Measurements from ENCODE around the gene ZNF444. TPM values are rescaled to one million over a fixed set of nuclear protein-coding genes. Genes with fewer than 3 reads are reported as not detected.

The ZNF444 gene
- total and polyA plus RNA-seq, 9 of the 15 experiments (the other 6 are each of a cell fraction or from before 2014, with no cell fraction given) = 0.39 to 40.0 (median 6.9) TPM

DNA sequence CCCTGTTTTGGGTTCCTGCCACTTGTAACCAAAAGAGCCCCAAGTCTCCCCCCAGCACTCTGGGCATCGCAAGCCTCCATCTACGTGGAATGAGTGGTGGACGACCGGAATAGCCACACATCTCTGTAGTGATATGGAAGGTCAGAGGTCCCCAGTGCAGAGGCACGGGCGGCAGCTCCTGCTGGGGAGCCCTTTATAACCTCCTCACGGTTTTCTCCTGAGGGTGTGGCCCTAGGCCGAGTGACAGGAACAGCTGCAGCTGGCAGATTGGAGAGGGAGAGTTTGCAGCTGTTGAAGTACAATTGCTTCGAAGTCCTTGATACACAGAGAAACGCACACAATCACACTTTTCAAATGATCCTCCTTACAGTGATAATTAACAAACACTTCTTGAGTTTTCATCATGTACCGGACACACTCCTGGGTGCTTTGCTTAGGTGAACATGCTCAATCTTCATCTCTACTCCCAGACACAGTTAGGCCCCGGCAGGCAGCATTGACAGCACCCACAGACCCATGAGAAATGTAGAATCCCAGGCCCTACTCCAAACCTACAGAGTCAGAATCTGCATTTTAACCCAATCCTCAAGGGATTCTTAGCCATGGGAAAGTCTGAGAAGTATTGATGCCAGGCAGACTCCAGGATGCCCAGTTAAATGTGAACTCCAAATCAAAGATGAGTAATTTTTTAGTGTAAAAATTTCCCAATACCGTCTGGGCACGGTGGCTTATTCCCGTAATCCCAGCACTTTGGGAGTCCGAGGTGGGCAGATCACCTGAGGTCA is 15.1 kb upstream of the ZNF444 start (continued):
- TF ChIP-seq SRSF1 (IDR thresholded peaks at IDR 0.05; ENCODE audit: low read depth, low read length) = no peak
- TF ChIP-seq MAFG (tag; conservative IDR thresholded peaks at IDR 0.05) = no peak
- TF ChIP-seq TRIM24 (IDR thresholded peaks at IDR 0.05) = peak; percentile 53 to 56; a peak in 2 of 4 replicates
- TF ChIP-seq STAT5B (CRISPR knock-in tag; IDR thresholded peaks at IDR 0.05) = no peak
- TF ChIP-seq, protein P1, sequence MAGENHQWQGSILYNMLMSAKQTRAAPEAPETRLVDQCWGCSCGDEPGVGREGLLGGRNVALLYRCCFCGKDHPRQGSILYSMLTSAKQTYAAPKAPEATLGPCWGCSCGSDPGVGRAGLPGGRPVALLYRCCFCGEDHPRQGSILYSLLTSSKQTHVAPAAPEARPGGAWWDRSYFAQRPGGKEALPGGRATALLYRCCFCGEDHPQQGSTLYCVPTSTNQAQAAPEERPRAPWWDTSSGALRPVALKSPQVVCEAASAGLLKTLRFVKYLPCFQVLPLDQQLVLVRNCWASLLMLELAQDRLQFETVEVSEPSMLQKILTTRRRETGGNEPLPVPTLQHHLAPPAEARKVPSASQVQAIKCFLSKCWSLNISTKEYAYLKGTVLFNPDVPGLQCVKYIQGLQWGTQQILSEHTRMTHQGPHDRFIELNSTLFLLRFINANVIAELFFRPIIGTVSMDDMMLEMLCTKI (IDR thresholded peaks at IDR 0.05; ENCODE audit: partially characterized antibody) = no peak
- no peak for TF ChIP-seq PHB2 (IDR thresholded peaks at IDR 0.05; ENCODE audit: low read depth)
- TF ChIP-seq ETV5 (CRISPR knock-in tag; IDR thresholded peaks at IDR 0.05; ENCODE audit: low read depth) = peak; percentile 55; the same call in 1 of the 2 replicates
- 0 out of 4 replicates have a peak, but pooled peaks of 1 of the 2 experiments have one; percentile 37 for TF ChIP-seq TBL1XR1 (IDR thresholded peaks at IDR 0.05; ENCODE audit: low read length in 2 of 2)
- TF ChIP-seq TSC22D4 (tag; IDR thresholded peaks at IDR 0.05) = no peak
- TF ChIP-seq, protein P2, sequence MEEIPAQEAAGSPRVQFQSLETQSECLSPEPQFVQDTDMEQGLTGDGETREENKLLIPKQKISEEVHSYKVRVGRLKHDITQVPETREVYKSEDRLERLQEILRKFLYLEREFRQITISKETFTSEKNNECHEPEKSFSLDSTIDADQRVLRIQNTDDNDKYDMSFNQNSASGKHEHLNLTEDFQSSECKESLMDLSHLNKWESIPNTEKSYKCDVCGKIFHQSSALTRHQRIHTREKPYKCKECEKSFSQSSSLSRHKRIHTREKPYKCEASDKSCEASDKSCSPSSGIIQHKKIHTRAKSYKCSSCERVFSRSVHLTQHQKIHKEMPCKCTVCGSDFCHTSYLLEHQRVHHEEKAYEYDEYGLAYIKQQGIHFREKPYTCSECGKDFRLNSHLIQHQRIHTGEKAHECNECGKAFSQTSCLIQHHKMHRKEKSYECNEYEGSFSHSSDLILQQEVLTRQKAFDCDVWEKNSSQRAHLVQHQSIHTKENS (CRISPR knock-in tag; IDR thresholded peaks at IDR 0.05) = no peak
- no peak for TF ChIP-seq ZNF23 (CRISPR knock-in tag; IDR thresholded peaks at IDR 0.05)
- no peak for TF ChIP-seq BCL6 (CRISPR knock-in tag; IDR thresholded peaks at IDR 0.05)
- TF ChIP-seq CREM (IDR thresholded peaks at IDR 0.05; ENCODE audit: low read depth) = peak; percentile 23; the same call in 1 of the 2 replicates
- no peak for TF ChIP-seq ZNF561 (CRISPR knock-in tag; conservative IDR thresholded peaks at IDR 0.05)
- no peak for TF ChIP-seq TCF7L2 (IDR thresholded peaks at IDR 0.05; ENCODE audit: low read depth, low read length)
- TF ChIP-seq XRCC3 (IDR thresholded peaks at IDR 0.05) = no peak
- TF ChIP-seq ETV1 (tag; conservative IDR thresholded peaks at IDR 0.05; ENCODE audit: low read depth) = no peak
- TF ChIP-seq, protein P3, sequence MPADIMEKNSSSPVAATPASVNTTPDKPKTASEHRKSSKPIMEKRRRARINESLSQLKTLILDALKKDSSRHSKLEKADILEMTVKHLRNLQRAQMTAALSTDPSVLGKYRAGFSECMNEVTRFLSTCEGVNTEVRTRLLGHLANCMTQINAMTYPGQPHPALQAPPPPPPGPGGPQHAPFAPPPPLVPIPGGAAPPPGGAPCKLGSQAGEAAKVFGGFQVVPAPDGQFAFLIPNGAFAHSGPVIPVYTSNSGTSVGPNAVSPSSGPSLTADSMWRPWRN (IDR thresholded peaks at IDR 0.05; ENCODE audit: low read depth) = peak; percentile 73; the same call in 1 of the 2 replicates
- TF ChIP-seq SP1 (CRISPR knock-in tag; IDR thresholded peaks at IDR 0.05) = no peak
- no peak for TF ChIP-seq IRF2 (CRISPR knock-in tag; IDR thresholded peaks at IDR 0.05)
- no peak for TF ChIP-seq ESRRA (IDR thresholded peaks at IDR 0.05; ENCODE audit: borderline replicate concordance, low read depth)
- TF ChIP-seq, protein P4, sequence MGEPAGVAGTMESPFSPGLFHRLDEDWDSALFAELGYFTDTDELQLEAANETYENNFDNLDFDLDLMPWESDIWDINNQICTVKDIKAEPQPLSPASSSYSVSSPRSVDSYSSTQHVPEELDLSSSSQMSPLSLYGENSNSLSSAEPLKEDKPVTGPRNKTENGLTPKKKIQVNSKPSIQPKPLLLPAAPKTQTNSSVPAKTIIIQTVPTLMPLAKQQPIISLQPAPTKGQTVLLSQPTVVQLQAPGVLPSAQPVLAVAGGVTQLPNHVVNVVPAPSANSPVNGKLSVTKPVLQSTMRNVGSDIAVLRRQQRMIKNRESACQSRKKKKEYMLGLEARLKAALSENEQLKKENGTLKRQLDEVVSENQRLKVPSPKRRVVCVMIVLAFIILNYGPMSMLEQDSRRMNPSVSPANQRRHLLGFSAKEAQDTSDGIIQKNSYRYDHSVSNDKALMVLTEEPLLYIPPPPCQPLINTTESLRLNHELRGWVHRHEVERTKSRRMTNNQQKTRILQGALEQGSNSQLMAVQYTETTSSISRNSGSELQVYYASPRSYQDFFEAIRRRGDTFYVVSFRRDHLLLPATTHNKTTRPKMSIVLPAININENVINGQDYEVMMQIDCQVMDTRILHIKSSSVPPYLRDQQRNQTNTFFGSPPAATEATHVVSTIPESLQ (CRISPR knock-in tag; IDR thresholded peaks at IDR 0.05) = no peak
- TF ChIP-seq THAP7 (CRISPR knock-in tag; IDR thresholded peaks at IDR 0.05) = no peak
- TF ChIP-seq SOX6 (IDR thresholded peaks at IDR 0.05) = peak; percentile 87
- peak; percentile 90 for TF ChIP-seq CBFA2T2 (conservative IDR thresholded peaks at IDR 0.05)
